Measurements from ENCODE around the gene CDHR2.

The CDHR2 gene

GRCh38 chr5:176594554-176594953 is 45.4 kb downstream of the CDHR2 start:
- no peaks in the 10 kb centered on the region for H3K9me3 ChIP-seq (replicated peaks; ENCODE audit: insufficient read depth, low read length)
- H3K4me2 ChIP-seq (ENCODE audit: low read depth, low read length) = no peak overlapping the region
- no peaks in the 10 kb centered on the region for H3K9me2 ChIP-seq (replicated peaks; ENCODE audit: insufficient read depth, low read length)
- H3F3A ChIP-seq (ENCODE audit: insufficient read depth, low read length) = peaks cover 4% of the 10 kb centered on the region; the same call in 1 of the 2 replicates
- H3K79me2 ChIP-seq (ENCODE audit: low read length) = no peaks in the 10 kb centered on the region
- TF ChIP-seq, protein P1, sequence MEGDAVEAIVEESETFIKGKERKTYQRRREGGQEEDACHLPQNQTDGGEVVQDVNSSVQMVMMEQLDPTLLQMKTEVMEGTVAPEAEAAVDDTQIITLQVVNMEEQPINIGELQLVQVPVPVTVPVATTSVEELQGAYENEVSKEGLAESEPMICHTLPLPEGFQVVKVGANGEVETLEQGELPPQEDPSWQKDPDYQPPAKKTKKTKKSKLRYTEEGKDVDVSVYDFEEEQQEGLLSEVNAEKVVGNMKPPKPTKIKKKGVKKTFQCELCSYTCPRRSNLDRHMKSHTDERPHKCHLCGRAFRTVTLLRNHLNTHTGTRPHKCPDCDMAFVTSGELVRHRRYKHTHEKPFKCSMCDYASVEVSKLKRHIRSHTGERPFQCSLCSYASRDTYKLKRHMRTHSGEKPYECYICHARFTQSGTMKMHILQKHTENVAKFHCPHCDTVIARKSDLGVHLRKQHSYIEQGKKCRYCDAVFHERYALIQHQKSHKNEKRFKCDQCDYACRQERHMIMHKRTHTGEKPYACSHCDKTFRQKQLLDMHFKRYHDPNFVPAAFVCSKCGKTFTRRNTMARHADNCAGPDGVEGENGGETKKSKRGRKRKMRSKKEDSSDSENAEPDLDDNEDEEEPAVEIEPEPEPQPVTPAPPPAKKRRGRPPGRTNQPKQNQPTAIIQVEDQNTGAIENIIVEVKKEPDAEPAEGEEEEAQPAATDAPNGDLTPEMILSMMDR (IDR thresholded peaks at IDR 0.05; ENCODE audit: low read length) = no peak
- no peak for TF ChIP-seq EZH2 (optimal IDR thresholded peaks at IDR 0.05; ENCODE audit: low read depth, low read length)
- no peak for TF ChIP-seq EZH2phosphoT487 (IDR thresholded peaks at IDR 0.05; ENCODE audit: low read length)
- no peak for DNase-seq
- no peak overlapping the region for H3K4me3 ChIP-seq (ENCODE audit: low read length)
- H3K9ac ChIP-seq (ENCODE audit: low read length) = no peak overlapping the region
- H3K4me1 ChIP-seq (ENCODE audit: low read length) = peaks cover 12% of the 10 kb centered on the region
- peaks cover 5% of the 10 kb centered on the region; the same call in 1 of the 2 replicates for H3K36me3 ChIP-seq (replicated peaks; ENCODE audit: insufficient read depth, low read length)
- H3K27ac ChIP-seq (ENCODE audit: low read length) = no peak overlapping the region
- no peak overlapping the region for H2AFZ ChIP-seq (ENCODE audit: low read length)
- H3K27me3 ChIP-seq (replicated peaks; ENCODE audit: insufficient read depth, low read length) = no peaks in the 10 kb centered on the region
- H4K20me1 ChIP-seq (ENCODE audit: insufficient read depth, low read length) = no peaks in the 10 kb centered on the region

- H3K36me3 ChIP-seq (replicated peaks; ENCODE audit: insufficient read depth, low read length) = peaks cover 5% of the 10 kb centered on the region; the same call in 1 of the 2 replicates
- TF ChIP-seq EZH2 (optimal IDR thresholded peaks at IDR 0.05; ENCODE audit: low read depth, low read length) = no peak
- TF ChIP-seq, protein P1 (IDR thresholded peaks at IDR 0.05; ENCODE audit: low read length) = no peak
- TF ChIP-seq EZH2phosphoT487 (IDR thresholded peaks at IDR 0.05; ENCODE audit: low read length) = no peak
Observed at GRCh38 chr5:176595386-176595943, 46.3 kb downstream of the CDHR2 start.

DNA sequence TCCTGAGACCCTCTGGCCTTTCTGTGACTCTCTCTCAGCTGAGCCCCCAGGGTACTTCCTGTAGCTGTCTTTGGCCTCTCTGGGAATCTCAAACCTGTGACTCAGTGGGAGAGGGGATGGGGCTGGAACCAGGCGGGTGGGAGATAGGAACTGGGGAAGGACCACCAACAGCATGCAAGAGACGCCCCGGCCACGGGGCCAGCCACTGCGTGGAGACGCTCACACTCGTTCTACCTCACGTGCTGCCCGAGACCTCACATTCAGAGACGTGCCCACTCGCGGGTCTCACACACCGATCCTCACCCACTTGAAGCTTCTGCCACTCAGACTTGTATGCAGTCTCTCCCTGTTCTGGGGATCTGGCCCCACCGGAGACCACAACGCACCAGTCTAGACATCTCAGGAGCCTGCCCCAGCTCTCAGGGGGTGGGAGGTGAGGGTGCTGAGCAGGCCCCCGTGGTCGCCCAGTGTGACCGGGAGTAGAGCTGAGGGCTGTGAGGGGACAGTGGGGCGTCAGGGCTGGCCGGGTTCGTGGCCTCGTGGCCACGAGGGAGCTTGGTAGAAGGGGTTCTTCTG is 47.0 kb downstream of the CDHR2 start:
- H3K4me2 ChIP-seq (ENCODE audit: low read depth, low read length) = no peak overlapping the region
- H3K9me2 ChIP-seq (replicated peaks; ENCODE audit: insufficient read depth, low read length) = no peaks in the 10 kb centered on the region
- TF ChIP-seq EZH2 (optimal IDR thresholded peaks at IDR 0.05; ENCODE audit: low read depth, low read length) = no peak
- TF ChIP-seq, protein P1 (IDR thresholded peaks at IDR 0.05; ENCODE audit: low read length) = no peak
- TF ChIP-seq EZH2phosphoT487 (IDR thresholded peaks at IDR 0.05; ENCODE audit: low read length) = no peak
- peaks cover 13% of the 10 kb centered on the region for H3F3A ChIP-seq (ENCODE audit: insufficient read depth, low read length)
- no peak overlapping the region for H3K9ac ChIP-seq (ENCODE audit: low read length)
- no peaks in the 10 kb centered on the region for H3K9me3 ChIP-seq (replicated peaks; ENCODE audit: insufficient read depth, low read length)
- DNase-seq = no peak
- peaks cover 18% of the 10 kb centered on the region for H3K4me1 ChIP-seq (ENCODE audit: low read length)
- no peak overlapping the region for H3K4me3 ChIP-seq (ENCODE audit: low read length)
- no peak overlapping the region for H3K27ac ChIP-seq (ENCODE audit: low read length)
- no peaks in the 10 kb centered on the region for H3K79me2 ChIP-seq (ENCODE audit: low read length)
- peaks cover 5% of the 10 kb centered on the region; the same call in 1 of the 2 replicates for H3K36me3 ChIP-seq (replicated peaks; ENCODE audit: insufficient read depth, low read length)
- H2AFZ ChIP-seq (ENCODE audit: low read length) = no peak overlapping the region
- H3K27me3 ChIP-seq (replicated peaks; ENCODE audit: insufficient read depth, low read length) = no peaks in the 10 kb centered on the region
- no peaks in the 10 kb centered on the region for H4K20me1 ChIP-seq (ENCODE audit: insufficient read depth, low read length)

More at GRCh38 chr5:176595386-176595943, 46.3 kb downstream of the CDHR2 start:
- no peak for DNase-seq
- Histone ChIP-seq H3K9me3 (replicated peaks; ENCODE audit: insufficient read depth, low read length) (no peaks in the 10 kb centered on the region), H3K4me3 (ENCODE audit: low read length) (no peak overlapping the region), H3K79me2 (ENCODE audit: low read length) (no peaks in the 10 kb centered on the region), H3K4me2 (ENCODE audit: low read depth, low read length) (no peak overlapping the region), H3K27ac (ENCODE audit: low read length) (no peak overlapping the region), H2AFZ (ENCODE audit: low read length) (no peak overlapping the region), H3K27me3 (replicated peaks; ENCODE audit: insufficient read depth, low read length) (no peaks in the 10 kb centered on the region), H3K4me1 (ENCODE audit: low read length) (peaks cover 17% of the 10 kb centered on the region), H3K9me2 (replicated peaks; ENCODE audit: insufficient read depth, low read length) (no peaks in the 10 kb centered on the region), H3K9ac (ENCODE audit: low read length) (no peak overlapping the region), H4K20me1 (ENCODE audit: insufficient read depth, low read length) (no peaks in the 10 kb centered on the region), H3F3A (ENCODE audit: insufficient read depth, low read length) (peaks cover 12% of the 10 kb centered on the region)

Data from MM.1S (cell line).